ENCODE measurements around the gene BCAS4. TPM values are rescaled to one million over a fixed set of nuclear protein-coding genes. Genes with fewer than 3 reads are reported as not detected.

The BCAS4 gene
- total RNA-seq, 1 donor from 2014 or later = 12.9 TPM

DNA sequence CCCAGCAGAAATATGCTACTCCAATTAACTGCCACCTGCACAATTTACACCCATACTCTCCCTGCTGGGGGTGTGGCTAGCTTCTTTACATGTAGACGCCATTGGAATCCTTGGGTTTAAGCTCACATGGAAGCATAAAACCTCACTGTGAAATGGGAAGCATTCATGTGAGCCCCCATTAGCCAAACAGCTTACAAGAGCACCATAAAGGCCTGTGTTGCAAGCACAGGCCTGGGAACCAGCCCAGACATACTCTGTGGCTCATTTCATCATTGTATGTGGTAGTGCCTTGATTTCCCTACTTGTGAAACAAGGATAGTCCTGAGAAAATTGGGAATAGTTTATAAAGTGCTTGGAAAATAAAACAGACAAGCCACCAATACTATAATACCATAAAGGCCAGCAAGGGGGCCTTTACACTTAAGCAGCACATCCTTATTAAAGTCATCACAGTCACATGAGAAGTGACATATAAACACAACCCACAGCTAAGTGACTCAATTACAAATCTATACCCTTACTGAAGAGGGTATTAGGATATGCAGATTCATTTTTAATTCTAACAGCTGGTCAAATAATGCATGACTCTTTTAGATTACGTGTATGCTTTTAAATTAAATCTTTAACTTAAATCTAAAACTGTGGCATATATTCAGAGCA is 129.5 kb downstream of the BCAS4 start:
- Mint-ChIP-seq H3K36me3 (no peaks in the 10 kb centered on the region), H3K4me3 (no peak overlapping the region), H3K4me1 (peaks cover 65% of the 10 kb centered on the region), H3K27ac (peak overlapping the region; percentile 67), H3K27me3 (ENCODE audit: low read depth) (no peaks in the 10 kb centered on the region), H3K9me3 (no peaks in the 10 kb centered on the region)
- DNase-seq (ENCODE audit: low spot score in 2 of 2, unreplicated experiment in 2 of 2) = no peak
- TF ChIP-seq, protein P1, sequence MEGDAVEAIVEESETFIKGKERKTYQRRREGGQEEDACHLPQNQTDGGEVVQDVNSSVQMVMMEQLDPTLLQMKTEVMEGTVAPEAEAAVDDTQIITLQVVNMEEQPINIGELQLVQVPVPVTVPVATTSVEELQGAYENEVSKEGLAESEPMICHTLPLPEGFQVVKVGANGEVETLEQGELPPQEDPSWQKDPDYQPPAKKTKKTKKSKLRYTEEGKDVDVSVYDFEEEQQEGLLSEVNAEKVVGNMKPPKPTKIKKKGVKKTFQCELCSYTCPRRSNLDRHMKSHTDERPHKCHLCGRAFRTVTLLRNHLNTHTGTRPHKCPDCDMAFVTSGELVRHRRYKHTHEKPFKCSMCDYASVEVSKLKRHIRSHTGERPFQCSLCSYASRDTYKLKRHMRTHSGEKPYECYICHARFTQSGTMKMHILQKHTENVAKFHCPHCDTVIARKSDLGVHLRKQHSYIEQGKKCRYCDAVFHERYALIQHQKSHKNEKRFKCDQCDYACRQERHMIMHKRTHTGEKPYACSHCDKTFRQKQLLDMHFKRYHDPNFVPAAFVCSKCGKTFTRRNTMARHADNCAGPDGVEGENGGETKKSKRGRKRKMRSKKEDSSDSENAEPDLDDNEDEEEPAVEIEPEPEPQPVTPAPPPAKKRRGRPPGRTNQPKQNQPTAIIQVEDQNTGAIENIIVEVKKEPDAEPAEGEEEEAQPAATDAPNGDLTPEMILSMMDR (IDR thresholded peaks at IDR 0.05; ENCODE audit: unreplicated experiment) = no peak

DNA sequence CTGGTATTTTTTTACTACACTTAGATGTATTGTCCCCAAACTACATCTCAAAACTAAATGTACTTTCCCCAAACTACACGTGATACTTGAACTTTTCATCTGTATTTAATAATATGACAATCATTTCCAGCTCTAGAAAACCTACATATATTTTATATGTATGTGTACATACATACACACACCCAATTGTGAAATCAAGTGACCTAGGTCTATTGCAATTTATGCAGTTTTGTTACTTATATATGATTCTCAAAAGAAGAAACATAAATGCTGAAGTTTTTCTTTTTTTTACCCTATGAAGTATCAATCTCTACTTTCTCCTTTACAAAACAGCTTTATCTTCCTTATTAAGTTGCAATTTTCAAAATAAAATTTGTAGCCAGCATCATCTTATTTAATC is 131.7 kb downstream of the BCAS4 start:
- Mint-ChIP-seq H3K27ac (no peak overlapping the region), H3K27me3 (ENCODE audit: low read depth) (no peaks in the 10 kb centered on the region), H3K4me1 (peaks cover 60% of the 10 kb centered on the region), H3K9me3 (no peaks in the 10 kb centered on the region), H3K36me3 (no peaks in the 10 kb centered on the region), H3K4me3 (no peak overlapping the region)
- DNase-seq (ENCODE audit: low spot score in 2 of 2, unreplicated experiment in 2 of 2) = no peak
- TF ChIP-seq, protein P1 (IDR thresholded peaks at IDR 0.05; ENCODE audit: unreplicated experiment) = no peak

Other genes with a start within 250 kb of the BCAS4 start
- 18.8 to 20.0 TPM (median 19.2 TPM) in 3 replicates for gene RIPOR3, start 103.5 kb upstream of the BCAS4 start, total RNA-seq
- 52.2 to 59.5 TPM (median 53.0 TPM) in 3 replicates for gene PARD6B, start 63.5 kb upstream of the BCAS4 start, total RNA-seq
- gene ADNP, start 136.4 kb downstream of the BCAS4 start, total RNA-seq = 158 to 165 TPM (median 159 TPM) in 3 replicates
- gene DPM1, start 163.5 kb downstream of the BCAS4 start, total RNA-seq = 34.5 to 36.5 TPM (median 36.0 TPM) in 3 replicates
- gene MOCS3, start 163.8 kb downstream of the BCAS4 start, total RNA-seq = 5.4 to 5.7 TPM (median 5.7 TPM) in 3 replicates
- gene KCNG1, start 228.0 kb downstream of the BCAS4 start, total RNA-seq = 40.8 to 44.3 TPM (median 44.2 TPM) in 3 replicates

All from mesothelial cell of epicardium (in vitro differentiated cells).